ENCODE measurements around the gene UNC13B.

UNC13B gene

GRCh38 chr9:35280399-35280798 lies 118.6 kb downstream of the UNC13B start:
- no peak for DNase-seq

GRCh38 chr9:35285731-35286130 lies 123.9 kb downstream of the UNC13B start:
- DNase-seq: no peak

- DNase-seq: no peak
Observed at GRCh38 chr9:35286381-35286780, 124.6 kb downstream of the UNC13B start.

- DNase-seq: no peak
Observed at GRCh38 chr9:35287987-35288632, 126.3 kb downstream of the UNC13B start.

- DNase-seq: no peak
Observed at GRCh38 chr9:35288778-35289177, 127.0 kb downstream of the UNC13B start.

- DNase-seq: no peak
Observed at GRCh38 chr9:35293376-35293964, 131.7 kb downstream of the UNC13B start.

- no peak for DNase-seq
Observed at GRCh38 chr9:35294066-35294465, 132.3 kb downstream of the UNC13B start.

- DNase-seq: no peak
Observed at GRCh38 chr9:35294556-35294955, 132.7 kb downstream of the UNC13B start.

- no peak for DNase-seq
Observed at GRCh38 chr9:35295369-35296036, 133.7 kb downstream of the UNC13B start.

- no peak for DNase-seq
Observed at GRCh38 chr9:35303567-35303966, 141.8 kb downstream of the UNC13B start.

- DNase-seq: no peak
Observed at GRCh38 chr9:35306283-35306682, 144.5 kb downstream of the UNC13B start.

GRCh38 chr9:35308316-35308715 lies 146.5 kb downstream of the UNC13B start:
- no peak for DNase-seq

GRCh38 chr9:35311891-35312639 lies 150.3 kb downstream of the UNC13B start:
- no peak for DNase-seq

GRCh38 chr9:35313460-35313859 lies 151.7 kb downstream of the UNC13B start:
- DNase-seq: no peak

- no peak for DNase-seq
Observed at GRCh38 chr9:35313916-35314315, 152.1 kb downstream of the UNC13B start.

GRCh38 chr9:35318741-35319140 lies 156.9 kb downstream of the UNC13B start:
- DNase-seq: no peak

GRCh38 chr9:35322075-35322885 lies 160.5 kb downstream of the UNC13B start:
- no peak for DNase-seq

- DNase-seq: no peak
Observed at GRCh38 chr9:35324966-35325365, 163.2 kb downstream of the UNC13B start.

- DNase-seq: no peak
Observed at GRCh38 chr9:35333551-35333950, 171.7 kb downstream of the UNC13B start.

- no peak for DNase-seq
Observed at GRCh38 chr9:35335164-35335563, 173.4 kb downstream of the UNC13B start.

- no peak for DNase-seq
Observed at GRCh38 chr9:35338086-35338485, 176.3 kb downstream of the UNC13B start.

- no peak for DNase-seq
Observed at GRCh38 chr9:35338561-35339274, 176.9 kb downstream of the UNC13B start.

Data from CD4-positive, alpha-beta T cell treated with Interleukin-12 subunit alpha and Interleukin-12 subunit beta, for 1 hour (primary cell).